Large intestine (tissue), 12 donors: ENCODE measurements around the gene CPED1. TPM values are rescaled to one million over a fixed set of nuclear protein-coding genes. Genes with fewer than 3 reads are reported as not detected.

Experiments
- DNase-seq, 2 donors: peaks; one replicate each; pipeline versions ENCODE4 v3.0.0 to v3.0.0-alpha.2; 2013
- H3K27ac ChIP-seq: one replicate; pipeline ENCODE4 v1.5.1; 2013; ENCODE audit warnings: low read length
- H3K27me3 ChIP-seq: 2 replicates; pipeline ENCODE4 v1.6.1; 2013; ENCODE audit warnings: low read length; ENCODE audit not compliant: control insufficient read depth, insufficient read depth
- H3K36me3 ChIP-seq: 2 replicates; pipeline ENCODE4 v1.6.1; 2013; ENCODE audit warnings: low read length; ENCODE audit not compliant: control insufficient read depth, insufficient read depth
- H3K4me1 ChIP-seq: one replicate; pipeline ENCODE4 v1.6.1; 2013; ENCODE audit warnings: low read length; ENCODE audit not compliant: control insufficient read depth, insufficient read depth
- H3K4me3 ChIP-seq: one replicate; pipeline ENCODE4 v1.5.1; 2013; ENCODE audit warnings: low read length
- H3K9me3 ChIP-seq: one replicate; pipeline ENCODE4 v1.6.1; 2013; ENCODE audit warnings: mild to moderate bottlenecking, low read depth, low read length, moderate library complexity; ENCODE audit not compliant: control insufficient read depth
- WGBS: methylation state at CpG from one replicate; pipeline ENCODE4 v1.1.5; 2013; ENCODE audit warnings: low lambda C conversion rate; ENCODE audit not compliant: insufficient coverage; 5-methylcytosine and 5-hydroxymethylcytosine counted together
- long read RNA-seq, 11 donors: transcript quantifications; one replicate each; lab custom pipeline, GENCODE V29; 2026
- polyA plus RNA-seq: library from polyadenylated mRNA; unstranded; fragments of 120-200 nt; gene quantifications from one replicate; pipeline ENCODE4 v1.2.1, GENCODE V29; 2013

CPED1 gene
- 12.1 TPM for polyA plus RNA-seq
- long read RNA-seq, donor 1, partial matches to known transcripts = 0 of 1 reads
- long read RNA-seq, donor 1, other reads (novel, unspliced or antisense) = 0 of 1 reads
- long read RNA-seq, donor 2, full-length matches to known transcripts = 1 of 1 reads
- long read RNA-seq, donor 2, partial matches to known transcripts = 0 of 1 reads
- long read RNA-seq, donor 2, other reads (novel, unspliced or antisense) = 0 of 1 reads
- long read RNA-seq, donor 3, full-length matches to known transcripts = 3 of 3 reads
- long read RNA-seq, donor 3, partial matches to known transcripts = 0 of 3 reads
- long read RNA-seq, donor 3, other reads (novel, unspliced or antisense) = 0 of 3 reads
- long read RNA-seq, donor 4 = 0 reads
- long read RNA-seq, donor 5 = 0 reads
- long read RNA-seq, donor 6, full-length matches to known transcripts = 1 of 1 reads
- long read RNA-seq, donor 6, partial matches to known transcripts = 0 of 1 reads
- long read RNA-seq, donor 6, other reads (novel, unspliced or antisense) = 0 of 1 reads
- long read RNA-seq, donor 7, full-length matches to known transcripts = 2 of 2 reads
- long read RNA-seq, donor 7, partial matches to known transcripts = 0 of 2 reads
- long read RNA-seq, donor 7, other reads (novel, unspliced or antisense) = 0 of 2 reads
- long read RNA-seq, donor 8 = 0 reads
- long read RNA-seq, donor 9, partial matches to known transcripts = 6 of 7 reads
- long read RNA-seq, donor 9, other reads (novel, unspliced or antisense) = 0 of 7 reads
- long read RNA-seq, donor 10 = 0 reads
- long read RNA-seq, donor 11 = 0 reads

- DNase-seq = peak; percentile 58 to 73
- Histone ChIP-seq H3K9me3 (no peaks in the 10 kb centered on the region), H3K27me3 (peaks cover 5% of the 10 kb centered on the region), H3K4me1 (no peaks in the 10 kb centered on the region), H3K27ac (peak within 1 kb of the TSS; percentile 39), H3K4me3 (peak within 1 kb of the TSS; percentile 35), H3K36me3 (no peaks in the 10 kb centered on the region)
- 17% methylated on average over 2 of the region's 27 CpGs for WGBS
These were observed at the start of gene CPED1 for GRCh38 chr7:120988591-120989256. CPED1 (plus strand) TSS chr7:120988711; CDS start chr7:120989622, 911 bp downstream.

DNA sequence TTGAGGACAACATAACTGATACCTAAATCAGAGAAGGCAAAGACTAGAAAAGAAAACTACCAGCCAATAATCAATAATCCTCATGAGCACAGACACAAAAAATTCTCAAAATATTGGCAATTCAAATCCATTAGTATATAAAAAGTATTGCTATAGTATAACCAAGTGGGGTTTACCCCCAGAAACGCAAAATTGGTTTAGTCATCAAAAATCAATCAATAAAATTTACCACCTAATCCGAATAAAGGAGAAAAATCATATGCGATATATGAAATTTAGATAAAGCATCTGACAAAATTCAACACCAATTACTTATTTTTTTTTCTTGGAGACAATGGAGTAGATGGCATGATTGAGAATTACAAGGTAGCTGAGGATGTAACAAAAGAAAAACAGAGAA is 49.2 kb upstream of the CPED1 start:
- Histone ChIP-seq H3K27me3 (no peaks in the 10 kb centered on the region), H3K9me3 (no peaks in the 10 kb centered on the region), H3K4me3 (no peak overlapping the region), H3K4me1 (no peaks in the 10 kb centered on the region), H3K27ac (no peak overlapping the region), H3K36me3 (no peaks in the 10 kb centered on the region)
- WGBS = 100% methylated on average over 3 of the region's 3 CpGs
- no peak for DNase-seq

DNA sequence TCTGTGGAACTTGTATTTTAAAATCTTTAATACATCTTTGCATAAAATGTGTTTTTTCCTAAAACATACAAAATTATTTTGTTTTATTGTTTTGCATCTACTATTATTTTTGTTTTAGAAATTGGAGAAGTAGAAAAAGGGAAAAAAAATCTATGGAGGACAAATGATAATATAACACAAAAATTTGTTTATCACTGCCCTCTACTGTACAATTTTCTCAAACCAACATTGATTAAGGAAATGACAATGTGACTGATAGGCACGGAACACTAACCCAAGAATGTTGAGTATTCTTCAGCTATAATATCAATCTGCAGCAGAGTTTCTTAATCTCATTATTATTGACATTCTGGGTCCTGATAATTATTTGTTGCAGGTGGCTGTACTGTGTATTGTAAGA is 47.4 kb upstream of the CPED1 start:
- H3K27ac ChIP-seq = no peak overlapping the region
- no peak for DNase-seq
- no peak overlapping the region for H3K4me3 ChIP-seq
- H3K27me3 ChIP-seq = no peaks in the 10 kb centered on the region
- H3K4me1 ChIP-seq = no peaks in the 10 kb centered on the region
- no peaks in the 10 kb centered on the region for H3K36me3 ChIP-seq
- H3K9me3 ChIP-seq = no peaks in the 10 kb centered on the region
- WGBS = no CpG with 5 or more reads among the region's 1 CpG

DNA sequence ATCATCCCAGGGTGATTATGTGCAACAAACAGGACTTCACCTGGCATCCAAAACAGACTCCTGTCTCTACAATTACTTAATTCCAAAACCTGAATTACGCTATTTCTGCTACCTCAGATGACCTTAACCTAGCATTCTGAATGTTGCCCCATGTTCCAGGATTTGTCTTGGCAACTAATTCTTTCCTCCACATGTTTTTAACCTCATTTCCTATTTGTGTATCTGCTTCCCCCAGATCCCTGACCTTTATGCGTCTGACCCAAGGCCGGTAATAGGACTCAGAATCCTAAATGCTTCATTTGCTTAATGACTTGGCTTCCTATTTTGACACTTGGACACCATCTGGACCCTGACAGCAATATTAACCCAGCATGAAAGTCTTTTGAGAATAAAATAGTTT is 46.7 kb upstream of the CPED1 start:
- H3K4me1 ChIP-seq = no peaks in the 10 kb centered on the region
- no peak overlapping the region for H3K27ac ChIP-seq
- no peaks in the 10 kb centered on the region for H3K9me3 ChIP-seq
- no CpG with 5 or more reads among the region's 3 CpGs for WGBS
- no peaks in the 10 kb centered on the region for H3K27me3 ChIP-seq
- H3K4me3 ChIP-seq = no peak overlapping the region
- DNase-seq = no peak
- H3K36me3 ChIP-seq = no peaks in the 10 kb centered on the region

DNA sequence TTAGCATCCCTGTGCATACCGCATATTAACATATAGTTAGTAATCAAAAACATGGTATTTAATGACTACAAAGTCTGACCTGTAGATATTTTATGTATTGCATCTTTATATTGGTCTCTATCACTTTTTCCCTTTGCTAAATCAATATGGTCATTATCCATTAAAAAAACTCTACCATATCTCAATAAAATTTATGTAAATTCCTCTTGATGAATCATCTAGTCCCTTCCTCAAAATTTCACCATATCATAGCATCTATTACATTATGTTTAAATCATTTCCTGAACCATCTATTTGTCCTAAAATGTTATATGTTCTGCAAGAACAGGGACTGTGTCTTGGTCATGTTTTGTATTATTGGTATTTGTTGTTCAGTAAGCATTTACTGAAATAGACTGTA is 45.6 kb upstream of the CPED1 start:
- no CpG with 5 or more reads among the region's 1 CpG for WGBS
- no peak for DNase-seq
- H3K27me3 ChIP-seq = no peaks in the 10 kb centered on the region
- no peaks in the 10 kb centered on the region for H3K4me1 ChIP-seq
- no peaks in the 10 kb centered on the region for H3K9me3 ChIP-seq
- no peak overlapping the region for H3K27ac ChIP-seq
- no peaks in the 10 kb centered on the region for H3K36me3 ChIP-seq
- no peak overlapping the region for H3K4me3 ChIP-seq

GRCh38 chr7:120944826-120945562 is 43.5 kb upstream of the CPED1 start:
- H3K9me3 ChIP-seq = no peaks in the 10 kb centered on the region
- H3K4me3 ChIP-seq = no peak overlapping the region
- WGBS = 26% methylated on average over 4 of the region's 6 CpGs
- no peaks in the 10 kb centered on the region for H3K36me3 ChIP-seq
- no peaks in the 10 kb centered on the region for H3K4me1 ChIP-seq
- peak overlapping the region; percentile 2 for H3K27ac ChIP-seq
- H3K27me3 ChIP-seq = no peaks in the 10 kb centered on the region
- DNase-seq = peak; percentile 33 to 79

DNA sequence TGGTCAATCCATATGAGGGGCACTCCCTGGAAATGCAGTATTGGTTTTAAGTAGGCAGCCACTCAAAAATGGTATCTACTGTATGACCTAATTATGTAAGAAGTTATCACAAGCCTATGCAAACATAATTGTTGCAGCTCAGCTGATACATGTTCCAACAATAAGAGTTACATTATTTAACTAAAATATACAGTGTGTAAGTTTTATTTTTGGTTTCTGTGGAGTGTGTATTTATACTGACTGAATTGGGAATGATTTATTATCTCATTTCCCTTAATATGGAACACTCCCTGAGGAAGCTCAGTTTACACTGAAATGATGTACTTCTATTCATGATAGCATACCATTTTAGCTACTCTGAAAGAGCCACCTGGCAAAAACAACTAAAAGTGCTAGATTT is 40.5 kb upstream of the CPED1 start:
- Histone ChIP-seq H3K36me3 (no peaks in the 10 kb centered on the region), H3K27ac (no peak overlapping the region), H3K27me3 (no peaks in the 10 kb centered on the region), H3K4me1 (no peaks in the 10 kb centered on the region), H3K9me3 (no peaks in the 10 kb centered on the region), H3K4me3 (no peak overlapping the region)
- DNase-seq = no peak

DNA sequence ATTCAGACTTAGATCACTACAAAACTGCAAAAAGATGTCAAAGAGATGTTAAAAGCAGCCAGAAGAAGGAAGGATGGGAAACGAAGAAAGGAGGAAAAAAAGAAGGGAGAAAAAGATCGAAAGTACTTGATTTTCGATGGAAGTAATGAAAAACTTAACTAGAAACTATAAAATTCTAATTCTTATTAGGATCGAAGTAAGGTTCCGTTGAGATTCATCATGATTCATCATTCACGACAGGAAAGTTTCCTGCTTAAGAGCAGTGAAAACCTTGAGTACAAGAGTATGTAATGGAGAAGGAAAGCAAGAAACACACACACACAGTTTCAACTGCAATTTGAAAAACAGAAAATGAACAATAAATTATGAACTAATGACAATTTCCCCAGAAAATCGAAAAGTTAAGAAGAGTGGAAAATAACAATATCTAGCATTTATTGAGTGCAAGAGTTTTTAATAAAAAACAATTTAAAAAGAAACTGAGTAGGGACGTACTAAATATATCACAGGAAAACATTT is 39.1 kb upstream of the CPED1 start:
- H3K27ac ChIP-seq = no peak overlapping the region
- H3K9me3 ChIP-seq = no peaks in the 10 kb centered on the region
- DNase-seq = no peak
- H3K4me3 ChIP-seq = peak overlapping the region; percentile 56
- no peaks in the 10 kb centered on the region for H3K4me1 ChIP-seq
- WGBS = 63% methylated on average over 7 of the region's 8 CpGs
- H3K36me3 ChIP-seq = peaks cover 4% of the 10 kb centered on the region
- no peaks in the 10 kb centered on the region for H3K27me3 ChIP-seq

- Histone ChIP-seq H3K9me3 (no peaks in the 10 kb centered on the region), H3K36me3 (peaks cover 5% of the 10 kb centered on the region), H3K27me3 (no peaks in the 10 kb centered on the region), H3K27ac (peak overlapping the region; percentile 48), H3K4me3 (peak overlapping the region; percentile 56), H3K4me1 (no peaks in the 10 kb centered on the region)
- DNase-seq = no peak
- 0% methylated on average over 1 of the region's 10 CpGs for WGBS
These were observed 38.4 kb upstream of the CPED1 start for GRCh38 chr7:120949998-120950538.
